HepG2 (cell line): Measurements from ENCODE around the gene TMEM258. TPM values are rescaled to one million over a fixed set of nuclear protein-coding genes. Genes with fewer than 3 reads are reported as not detected.

Experiments
- AGO2 ChIP-seq: fragments of 200-400 bp; formaldehyde crosslinking; optimal IDR thresholded peaks from 2 replicates; pipeline ENCODE3; 2017; ENCODE audit warnings: mild to moderate bottlenecking, low read depth, low read length, moderate library complexity
- PAF1 ChIP-seq: IDR thresholded peaks from 2 replicates; pipeline ENCODE4 v1.6.1; 2016; ENCODE audit warnings: missing genetic modification reagents, missing compliant biosample characterization
- RBM39 ChIP-seq: fragments of 200-400 bp; formaldehyde crosslinking; IDR thresholded peaks from one replicate; pipeline ENCODE4 v1.6.1; 2018; ENCODE audit warnings: antibody characterized with exemption, mild to moderate bottlenecking, low read depth, low read length; ENCODE audit not compliant: poor library complexity, severe bottlenecking
- SMYD3 ChIP-seq: sonication (generic); formaldehyde crosslinking; IDR thresholded peaks from 2 replicates; pipeline ENCODE4 v1.8.1; 2023; ENCODE audit warnings: mild to moderate bottlenecking, missing genetic modification reagents
- SRY ChIP-seq: sonication (generic); formaldehyde crosslinking; IDR thresholded peaks from 2 replicates; pipeline ENCODE4 v1.8.0; 2022; ENCODE audit warnings: mild to moderate bottlenecking, missing genetic modification reagents
- TARDBP ChIP-seq: sonication (generic); formaldehyde crosslinking; IDR thresholded peaks from 2 replicates; pipeline ENCODE4 v1.8.0; 2022; ENCODE audit warnings: mild to moderate bottlenecking, missing genetic modification reagents
- TEAD3 ChIP-seq: optimal IDR thresholded peaks from 2 replicates; pipeline ENCODE3; 2016; ENCODE audit warnings: borderline replicate concordance
- THAP11 ChIP-seq: IDR thresholded peaks from 2 replicates; pipeline ENCODE4 v1.6.1; 2016; ENCODE audit warnings: missing biosample characterization, missing genetic modification reagents
- ZBTB7A ChIP-seq: sonication (generic); formaldehyde crosslinking; IDR thresholded peaks from 2 replicates; pipeline ENCODE4 v1.8.0; 2022; ENCODE audit warnings: mild to moderate bottlenecking, missing genetic modification reagents
- ZEB1 ChIP-seq: IDR thresholded peaks from 2 replicates; pipeline ENCODE4 v1.6.1; 2012; ENCODE audit warnings: mild to moderate bottlenecking, low read depth, inconsistent platforms; ENCODE audit not compliant: insufficient replicate concordance
- ZNF350 ChIP-seq: sonication (generic); formaldehyde crosslinking; IDR thresholded peaks from 2 replicates; pipeline ENCODE4 v1.4.0; 2020; ENCODE audit warnings: mild to moderate bottlenecking, low read depth, missing genetic modification reagents, borderline replicate concordance
- ZNF451 ChIP-seq: sonication (generic); formaldehyde crosslinking; IDR thresholded peaks from 2 replicates; pipeline ENCODE4 v1.5.0; 2020; ENCODE audit warnings: mild to moderate bottlenecking, missing genetic modification reagents
- ZNF556 ChIP-seq: sonication (generic); formaldehyde crosslinking; IDR thresholded peaks from 2 replicates; pipeline ENCODE4 v1.4.0; 2020; ENCODE audit warnings: mild to moderate bottlenecking, missing genetic modification reagents, borderline replicate concordance
- ZNF569 ChIP-seq: sonication (generic); formaldehyde crosslinking; IDR thresholded peaks from 2 replicates; pipeline ENCODE4 v1.5.0; 2020; ENCODE audit warnings: mild to moderate bottlenecking, missing genetic modification reagents, moderate library complexity, borderline replicate concordance
- ZNF782 ChIP-seq: sonication (generic); formaldehyde crosslinking; IDR thresholded peaks from 2 replicates; pipeline ENCODE4 v1.4.0; 2020; ENCODE audit warnings: missing genetic modification reagents, mild to moderate bottlenecking, borderline replicate concordance
- polyA plus RNA-seq, 8 experiments: library from polyadenylated mRNA; depleted of rRNA in 3 of 8; stranded (reverse) in 7 of 8; unstranded in 1 of 8; fragments of >200 nt; fragmentation: Illumina TruSeq in 4 of 8; extraction: Trizol in 4 of 8; gene quantifications; 2 replicates each; pipeline versions ENCODE4 v1.2.1 to v1.2.3, GENCODE V29; 2011 to 2016; ENCODE audit warnings: low read depth in 4 of 8, missing spikeins in 1 of 8, mixed read lengths in 1 of 8; ENCODE audit not compliant: insufficient read depth in 1 of 8
- total RNA-seq, 5 experiments: library from RNA; depleted of rRNA; stranded (reverse); fragments of >200 nt; fragmentation: Illumina TruSeq; extraction: Trizol; gene quantifications; 2 replicates each; pipeline ENCODE4 v1.2.3, GENCODE V29; 2016; ENCODE audit warnings: low read depth in 1 of 5
- TF ChIP-seq, protein P1 (sequence below): sonication (generic); formaldehyde crosslinking; IDR thresholded peaks from 2 replicates; pipeline ENCODE4 v1.4.0; 2020; ENCODE audit warnings: mild to moderate bottlenecking, low read depth, missing genetic modification reagents
- TF ChIP-seq, protein P2 (sequence below), 2 experiments: sonication (generic) in 1 of 2; formaldehyde crosslinking in 1 of 2; IDR thresholded peaks; 2 replicates each; pipeline versions ENCODE4 v1.4.0 to v1.6.1; 2016 to 2020; ENCODE audit warnings: borderline replicate concordance in 1 of 2, low read depth in 1 of 2, mild to moderate bottlenecking in 1 of 2, missing genetic modification reagents in 1 of 2
- TF ChIP-seq, protein P3 (sequence below), 2 experiments: fragments of 450-650 bp in 1 of 2; sonication (generic) in 1 of 2; formaldehyde crosslinking; IDR thresholded peaks; 2 replicates each; pipeline versions ENCODE4 v1.5.0 to v1.8.0; 2020 to 2022; ENCODE audit warnings: mild to moderate bottlenecking in 1 of 2, missing genetic modification reagents in 1 of 2
- TF ChIP-seq, protein P4 (sequence below): sonication (generic); formaldehyde crosslinking; IDR thresholded peaks from 2 replicates; pipeline ENCODE4 v1.5.0; 2020; ENCODE audit warnings: mild to moderate bottlenecking, missing genetic modification reagents, moderate library complexity

TMEM258 gene
- total and polyA plus RNA-seq, 2 of the 13 experiments (the other 11 are each of a cell fraction or from before 2014, with no cell fraction given) = 175 to 424 TPM

DNA sequence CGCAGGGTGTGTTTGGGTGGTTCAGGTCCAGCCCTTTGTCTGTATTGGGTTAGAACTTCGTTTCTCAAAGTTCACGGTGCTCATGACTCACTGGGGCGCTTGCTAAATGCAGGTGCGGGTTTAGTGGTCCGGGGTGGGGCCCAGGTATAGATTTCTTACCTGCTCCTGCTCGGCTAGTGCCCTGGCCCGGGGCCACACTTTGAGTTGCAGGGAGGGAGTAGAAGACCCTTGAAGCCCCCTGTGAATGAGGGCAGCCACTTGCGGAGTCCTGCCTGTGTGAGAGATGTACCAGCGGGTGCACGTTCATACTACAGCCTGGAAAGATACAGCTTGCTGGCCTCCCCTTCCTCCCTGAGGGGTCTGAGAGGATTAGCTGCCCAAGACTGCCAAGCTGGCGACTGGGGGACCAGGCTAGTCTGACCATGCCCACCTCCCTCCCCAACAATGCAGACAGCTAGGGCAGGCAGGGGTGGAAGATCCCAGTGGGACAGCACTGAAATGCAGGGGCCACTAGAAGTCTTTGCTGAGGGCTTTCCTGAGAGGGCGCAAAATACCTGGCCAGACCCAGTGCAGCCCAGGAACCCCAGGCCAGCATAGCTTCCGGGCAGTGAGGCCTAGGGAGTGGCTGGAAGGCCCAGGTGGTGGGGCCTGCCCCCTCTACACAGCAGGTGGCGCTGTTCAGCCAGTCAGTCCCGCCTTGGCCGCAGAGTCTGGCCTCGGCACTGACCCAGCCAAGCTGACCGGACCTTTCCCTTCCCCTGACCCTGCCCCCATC lies 45.0 kb downstream of the TMEM258 start (continued):
- TF ChIP-seq, protein P1, sequence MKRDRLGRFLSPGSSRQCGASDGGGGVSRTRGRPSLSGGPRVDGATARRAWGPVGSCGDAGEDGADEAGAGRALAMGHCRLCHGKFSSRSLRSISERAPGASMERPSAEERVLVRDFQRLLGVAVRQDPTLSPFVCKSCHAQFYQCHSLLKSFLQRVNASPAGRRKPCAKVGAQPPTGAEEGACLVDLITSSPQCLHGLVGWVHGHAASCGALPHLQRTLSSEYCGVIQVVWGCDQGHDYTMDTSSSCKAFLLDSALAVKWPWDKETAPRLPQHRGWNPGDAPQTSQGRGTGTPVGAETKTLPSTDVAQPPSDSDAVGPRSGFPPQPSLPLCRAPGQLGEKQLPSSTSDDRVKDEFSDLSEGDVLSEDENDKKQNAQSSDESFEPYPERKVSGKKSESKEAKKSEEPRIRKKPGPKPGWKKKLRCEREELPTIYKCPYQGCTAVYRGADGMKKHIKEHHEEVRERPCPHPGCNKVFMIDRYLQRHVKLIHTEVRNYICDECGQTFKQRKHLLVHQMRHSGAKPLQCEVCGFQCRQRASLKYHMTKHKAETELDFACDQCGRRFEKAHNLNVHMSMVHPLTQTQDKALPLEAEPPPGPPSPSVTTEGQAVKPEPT (CRISPR knock-in tag) = peak; percentile 22; the same call in 1 of the 2 replicates
- TF ChIP-seq ZBTB7A (CRISPR knock-in tag) (peak; percentile 79; the same call in 1 of the 2 replicates), THAP11 (CRISPR knock-in tag) (peak; percentile 69; the same call in 1 of the 2 replicates), SRY (CRISPR knock-in tag) (peak; percentile 60; the same call in 1 of the 2 replicates), PAF1 (CRISPR knock-in tag) (no peak), TARDBP (CRISPR knock-in tag) (peak; percentile 69; the same call in 1 of the 2 replicates), ZNF350 (CRISPR knock-in tag) (peak; percentile 76; the same call in 1 of the 2 replicates), ZNF782 (peak; percentile 87; the same call in 1 of the 2 replicates), ZNF556 (CRISPR knock-in tag) (peak; percentile 55; the same call in 1 of the 2 replicates), TEAD3 (CRISPR knock-in tag) (peak; percentile 77), ZNF569 (CRISPR knock-in tag) (no peak), ZEB1 (peak; percentile 36), SMYD3 (CRISPR knock-in tag) (no peak), AGO2 (no peak), RBM39 (no peak), ZNF451 (CRISPR knock-in tag) (peak; percentile 57; the same call in 1 of the 2 replicates)
- TF ChIP-seq, protein P2, sequence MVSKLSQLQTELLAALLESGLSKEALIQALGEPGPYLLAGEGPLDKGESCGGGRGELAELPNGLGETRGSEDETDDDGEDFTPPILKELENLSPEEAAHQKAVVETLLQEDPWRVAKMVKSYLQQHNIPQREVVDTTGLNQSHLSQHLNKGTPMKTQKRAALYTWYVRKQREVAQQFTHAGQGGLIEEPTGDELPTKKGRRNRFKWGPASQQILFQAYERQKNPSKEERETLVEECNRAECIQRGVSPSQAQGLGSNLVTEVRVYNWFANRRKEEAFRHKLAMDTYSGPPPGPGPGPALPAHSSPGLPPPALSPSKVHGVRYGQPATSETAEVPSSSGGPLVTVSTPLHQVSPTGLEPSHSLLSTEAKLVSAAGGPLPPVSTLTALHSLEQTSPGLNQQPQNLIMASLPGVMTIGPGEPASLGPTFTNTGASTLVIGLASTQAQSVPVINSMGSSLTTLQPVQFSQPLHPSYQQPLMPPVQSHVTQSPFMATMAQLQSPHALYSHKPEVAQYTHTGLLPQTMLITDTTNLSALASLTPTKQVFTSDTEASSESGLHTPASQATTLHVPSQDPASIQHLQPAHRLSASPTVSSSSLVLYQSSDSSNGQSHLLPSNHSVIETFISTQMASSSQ (IDR thresholded peaks at IDR 0.05; ENCODE audit: low read depth) = no peak
- TF ChIP-seq, protein P2 (CRISPR knock-in tag; IDR thresholded peaks at IDR 0.05; ENCODE audit: borderline replicate concordance) = peak; percentile 68; the same call in 1 of the 2 replicates
- TF ChIP-seq, protein P3, sequence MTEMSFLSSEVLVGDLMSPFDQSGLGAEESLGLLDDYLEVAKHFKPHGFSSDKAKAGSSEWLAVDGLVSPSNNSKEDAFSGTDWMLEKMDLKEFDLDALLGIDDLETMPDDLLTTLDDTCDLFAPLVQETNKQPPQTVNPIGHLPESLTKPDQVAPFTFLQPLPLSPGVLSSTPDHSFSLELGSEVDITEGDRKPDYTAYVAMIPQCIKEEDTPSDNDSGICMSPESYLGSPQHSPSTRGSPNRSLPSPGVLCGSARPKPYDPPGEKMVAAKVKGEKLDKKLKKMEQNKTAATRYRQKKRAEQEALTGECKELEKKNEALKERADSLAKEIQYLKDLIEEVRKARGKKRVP (CRISPR knock-in tag; IDR thresholded peaks at IDR 0.05) = no peak
- TF ChIP-seq, protein P4, sequence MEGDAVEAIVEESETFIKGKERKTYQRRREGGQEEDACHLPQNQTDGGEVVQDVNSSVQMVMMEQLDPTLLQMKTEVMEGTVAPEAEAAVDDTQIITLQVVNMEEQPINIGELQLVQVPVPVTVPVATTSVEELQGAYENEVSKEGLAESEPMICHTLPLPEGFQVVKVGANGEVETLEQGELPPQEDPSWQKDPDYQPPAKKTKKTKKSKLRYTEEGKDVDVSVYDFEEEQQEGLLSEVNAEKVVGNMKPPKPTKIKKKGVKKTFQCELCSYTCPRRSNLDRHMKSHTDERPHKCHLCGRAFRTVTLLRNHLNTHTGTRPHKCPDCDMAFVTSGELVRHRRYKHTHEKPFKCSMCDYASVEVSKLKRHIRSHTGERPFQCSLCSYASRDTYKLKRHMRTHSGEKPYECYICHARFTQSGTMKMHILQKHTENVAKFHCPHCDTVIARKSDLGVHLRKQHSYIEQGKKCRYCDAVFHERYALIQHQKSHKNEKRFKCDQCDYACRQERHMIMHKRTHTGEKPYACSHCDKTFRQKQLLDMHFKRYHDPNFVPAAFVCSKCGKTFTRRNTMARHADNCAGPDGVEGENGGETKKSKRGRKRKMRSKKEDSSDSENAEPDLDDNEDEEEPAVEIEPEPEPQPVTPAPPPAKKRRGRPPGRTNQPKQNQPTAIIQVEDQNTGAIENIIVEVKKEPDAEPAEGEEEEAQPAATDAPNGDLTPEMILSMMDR (CRISPR knock-in tag) = peak; percentile 99
